Activated CD8-positive, alpha-beta T cell treated with anti-CD3 and anti-CD28 coated beads, Interleukin-2, amount 10 ng/mL, durations not matched to agents 7 days and 5 days (primary cell): ENCODE data around the gene CRABP2. TPM values are rescaled to one million over a fixed set of nuclear protein-coding genes. Genes with fewer than 3 reads are reported as not detected.

Experiments used
- ATAC-seq: fragments of 150-1000 bp; cut with Tn5 transposase; one replicate; pipeline ENCODE4 v1.10.0; 2021; ENCODE audit warnings: moderate library complexity
- CTCF ChIA-PET: fragments of 350-600 bp; sonication (Branson Sonifier 250); formaldehyde crosslinking; loops from one replicate; lab custom pipeline; 2021; ENCODE audit warnings: antibody characterized with exemption; lab: Charles Lee
- POLR2A ChIA-PET: fragments of 350-600 bp; sonication (Branson Sonifier 250); formaldehyde crosslinking; loops from one replicate; lab custom pipeline; 2021; ENCODE audit warnings: antibody characterized with exemption; lab: Charles Lee
- DNase-seq: peaks from one replicate; pipeline ENCODE4 v3.0.0-alpha.2; 2020
- H3K27ac Mint-ChIP-seq: one replicate; pipeline ENCODE4 v1.8.0; 2021; ENCODE audit warnings: mild to moderate bottlenecking, mixed read lengths
- H3K27me3 Mint-ChIP-seq: one replicate; pipeline ENCODE4 v1.8.0; 2021; ENCODE audit warnings: low read depth, mixed read lengths
- H3K36me3 Mint-ChIP-seq: one replicate; pipeline ENCODE4 v1.8.0; 2021; ENCODE audit warnings: low read depth, mixed read lengths
- H3K4me1 Mint-ChIP-seq: one replicate; pipeline ENCODE4 v1.8.0; 2021; ENCODE audit warnings: low read depth, mixed read lengths
- H3K4me3 Mint-ChIP-seq: one replicate; pipeline ENCODE4 v1.8.0; 2021; ENCODE audit warnings: mild to moderate bottlenecking, mixed read lengths
- H3K9me3 Mint-ChIP-seq: one replicate; pipeline ENCODE4 v1.8.0; 2022; ENCODE audit warnings: mixed read lengths; ENCODE audit not compliant: insufficient read depth
- total RNA-seq, 2 experiments: library from RNA; stranded (reverse); gene quantifications; one replicate each; pipeline ENCODE4 v1.2.3, GENCODE V29; 2021

The CRABP2 gene
- 1 to 10 TPM; 1.3 to 1.9 TPM for total RNA-seq

GRCh38 chr1:156705321-156705917 is at the start of gene CRABP2:
CRABP2 (minus strand) TSS chr1:156705583; CDS start chr1:156705446, 137 bp downstream.
- no peak within 1 kb of the TSS for H3K27ac Mint-ChIP-seq
- peaks cover 35% of the 10 kb centered on the region for H3K4me1 Mint-ChIP-seq
- ChIA-PET POLR2A (interaction anchor here (1.0 to 2.4 kb wide), 4 partner anchors 16 to 54 kb away, joined by 3 to 9 read pairs (median 6); partner anchors contain the start of genes ISG20L2 and METTL25B), CTCF (interaction anchor here (0.8 to 17.4 kb wide), 21 partner anchors 10 to 422 kb away, joined by 3 to 311 read pairs (median 12); partner anchors contain the start of genes HAPLN2, INSRR, ISG20L2 and METTL25B)
- ATAC-seq (peak; percentile 28), DNase-seq (peak; percentile 30)
- peak within 1 kb of the TSS; percentile 71 for H3K4me3 Mint-ChIP-seq
- H3K36me3 Mint-ChIP-seq = no peaks in the 10 kb centered on the region
- no peaks in the 10 kb centered on the region for H3K9me3 Mint-ChIP-seq
- H3K27me3 Mint-ChIP-seq = peaks cover 33% of the 10 kb centered on the region

- POLR2A ChIA-PET = no interaction called here
- H3K4me3 Mint-ChIP-seq = no peak overlapping the region
- DNase-seq (no peak), ATAC-seq (no peak)
- CTCF ChIA-PET = interaction anchor here (3.9 kb wide), 1 partner anchor 28 kb away, joined by 35 read pairs; no protein-coding TSS in a partner anchor
- H3K4me1 Mint-ChIP-seq = peaks cover 20% of the 10 kb centered on the region
- no peaks in the 10 kb centered on the region for H3K27me3 Mint-ChIP-seq
- H3K9me3 Mint-ChIP-seq = no peaks in the 10 kb centered on the region
- peaks cover 17% of the 10 kb centered on the region for H3K36me3 Mint-ChIP-seq
- H3K27ac Mint-ChIP-seq = no peak overlapping the region
These were observed 48.8 kb upstream of the CRABP2 start for GRCh38 chr1:156754219-156754618.

GRCh38 chr1:156752843-156753482 is 47.6 kb upstream of the CRABP2 start:
- H3K27me3 Mint-ChIP-seq = no peaks in the 10 kb centered on the region
- peaks cover 28% of the 10 kb centered on the region for H3K36me3 Mint-ChIP-seq
- H3K4me3 Mint-ChIP-seq = peak overlapping the region; percentile 96
- no peak for ATAC-seq
- ChIA-PET CTCF (interaction anchor here (0.9 to 4.5 kb wide), 10 partner anchors 12 to 138 kb away, joined by 3 to 90 read pairs (median 6); partner anchors contain the start of genes ISG20L2, METTL25B, MRPL24 and NTRK1), POLR2A (interaction anchor here (1.6 to 4.1 kb wide), 4 partner anchors 8 to 25 kb away, joined by 4 to 61 read pairs (median 34); partner anchors contain the start of genes ISG20L2, METTL25B, MRPL24 and PRCC)
- no peak for DNase-seq
- peak overlapping the region; percentile 62 for H3K27ac Mint-ChIP-seq
- no peaks in the 10 kb centered on the region for H3K9me3 Mint-ChIP-seq
- peaks cover 28% of the 10 kb centered on the region for H3K4me1 Mint-ChIP-seq

GRCh38 chr1:156751757-156752481 is 46.5 kb upstream of the CRABP2 start:
- ChIA-PET POLR2A (interaction anchor here (0.6 to 4.1 kb wide), 9 partner anchors 9 to 109 kb away, joined by 3 to 61 read pairs (median 4); partner anchors contain the start of genes ISG20L2, METTL25B, MRPL24 and PRCC), CTCF (interaction anchor here (0.7 to 4.5 kb wide), 14 partner anchors 11 to 139 kb away, joined by 3 to 90 read pairs (median 5); partner anchors contain the start of genes ISG20L2, METTL25B, MRPL24 and NTRK1)
- Mint-ChIP-seq H3K9me3 (no peaks in the 10 kb centered on the region), H3K4me1 (peaks cover 38% of the 10 kb centered on the region), H3K36me3 (peaks cover 33% of the 10 kb centered on the region), H3K27ac (peak overlapping the region; percentile 96), H3K27me3 (no peaks in the 10 kb centered on the region), H3K4me3 (peak overlapping the region; percentile 96)
- DNase-seq (peak; percentile 98), ATAC-seq (peak; percentile 83)

- ChIA-PET POLR2A (interaction anchor here (0.8 to 4.1 kb wide), 8 partner anchors 10 to 110 kb away, joined by 3 to 61 read pairs (median 5); partner anchors contain the start of genes ISG20L2, METTL25B, MRPL24 and PRCC), CTCF (interaction anchor here (1.5 to 4.5 kb wide), 6 partner anchors 10 to 109 kb away, joined by 3 to 90 read pairs (median 8); partner anchors contain the start of genes ISG20L2, METTL25B, MRPL24 and NTRK1)
- H3K4me3 Mint-ChIP-seq = peak within 1 kb of the TSS; percentile 96
- no peak for ATAC-seq
- H3K4me1 Mint-ChIP-seq = peaks cover 43% of the 10 kb centered on the region
- no peaks in the 10 kb centered on the region for H3K27me3 Mint-ChIP-seq
- peak within 1 kb of the TSS; percentile 96 for H3K27ac Mint-ChIP-seq
- no peaks in the 10 kb centered on the region for H3K9me3 Mint-ChIP-seq
- H3K36me3 Mint-ChIP-seq = peaks cover 35% of the 10 kb centered on the region
- no peak for DNase-seq
These were observed 46.0 kb upstream of the CRABP2 start, which contains the start of gene HDGF for GRCh38 chr1:156751451-156751756. HDGF (minus strand) TSS chr1:156751675; CDS start chr1:156751429, 246 bp downstream.

GRCh38 chr1:156750711-156751450 is 45.5 kb upstream of the CRABP2 start:
- ATAC-seq (peak; percentile 19), DNase-seq (peak; percentile 49)
- peaks cover 48% of the 10 kb centered on the region for H3K4me1 Mint-ChIP-seq
- no peaks in the 10 kb centered on the region for H3K27me3 Mint-ChIP-seq
- POLR2A ChIA-PET = interaction anchor here (0.5 to 4.1 kb wide), 9 partner anchors 9 to 110 kb away, joined by 3 to 61 read pairs (median 4); partner anchors contain the start of genes ISG20L2, METTL25B, MRPL24 and PRCC
- peak overlapping the region; percentile 96 for H3K27ac Mint-ChIP-seq
- peaks cover 36% of the 10 kb centered on the region for H3K36me3 Mint-ChIP-seq
- CTCF ChIA-PET = interaction anchor here (1.0 to 4.5 kb wide), 8 partner anchors 10 to 109 kb away, joined by 3 to 90 read pairs (median 6); partner anchors contain the start of genes ISG20L2, METTL25B, MRPL24 and NTRK1
- no peaks in the 10 kb centered on the region for H3K9me3 Mint-ChIP-seq
- peak overlapping the region; percentile 95 for H3K4me3 Mint-ChIP-seq

GRCh38 chr1:156750191-156750672 is 44.8 kb upstream of the CRABP2 start:
- DNase-seq (peak; percentile 39), ATAC-seq (no peak)
- CTCF ChIA-PET = interaction anchor here (1.0 to 4.5 kb wide), 7 partner anchors 9 to 88 kb away, joined by 3 to 90 read pairs (median 4); partner anchors contain the start of genes ISG20L2, METTL25B, MRPL24 and PRCC
- peaks cover 43% of the 10 kb centered on the region for H3K36me3 Mint-ChIP-seq
- no peaks in the 10 kb centered on the region for H3K27me3 Mint-ChIP-seq
- H3K4me3 Mint-ChIP-seq = peak overlapping the region; percentile 95
- H3K9me3 Mint-ChIP-seq = no peaks in the 10 kb centered on the region
- H3K4me1 Mint-ChIP-seq = peaks cover 55% of the 10 kb centered on the region
- H3K27ac Mint-ChIP-seq = peak overlapping the region; percentile 96
- POLR2A ChIA-PET = interaction anchor here (0.5 to 4.1 kb wide), 5 partner anchors 8 to 55 kb away, joined by 4 to 61 read pairs (median 26); partner anchors contain the start of genes ISG20L2, METTL25B, MRPL24 and PRCC

- Mint-ChIP-seq H3K27me3 (no peaks in the 10 kb centered on the region), H3K36me3 (peaks cover 49% of the 10 kb centered on the region)
These were observed 44.2 kb upstream of the CRABP2 start for GRCh38 chr1:156749419-156750118.

GRCh38 chr1:156748670-156749418 is 43.5 kb upstream of the CRABP2 start:
- Mint-ChIP-seq H3K27ac (peak overlapping the region; percentile 96), H3K4me1 (peaks cover 65% of the 10 kb centered on the region), H3K4me3 (peak overlapping the region; percentile 95), H3K27me3 (no peaks in the 10 kb centered on the region), H3K36me3 (peaks cover 54% of the 10 kb centered on the region), H3K9me3 (no peaks in the 10 kb centered on the region)
- ChIA-PET POLR2A (interaction anchor here (1.9 to 4.1 kb wide), 3 partner anchors 20 to 21 kb away, joined by 6 to 61 read pairs (median 8); partner anchors contain the start of genes ISG20L2 and METTL25B), CTCF (interaction anchor here (2.1 to 4.5 kb wide), 2 partner anchors 21 to 23 kb away, joined by 31 to 90 read pairs; partner anchors contain the start of genes ISG20L2 and METTL25B)
- no peak for ATAC-seq
- DNase-seq = no peak

More at GRCh38 chr1:156749419-156750118, 44.2 kb upstream of the CRABP2 start:
- DNase-seq (no peak), ATAC-seq (no peak)
- peak overlapping the region; percentile 96 for H3K27ac Mint-ChIP-seq
- POLR2A ChIA-PET = interaction anchor here (0.9 to 4.1 kb wide), 2 partner anchors 8 to 21 kb away, joined by 4 to 61 read pairs; partner anchors contain the start of genes ISG20L2, METTL25B and MRPL24
- CTCF ChIA-PET = interaction anchor here (1.0 to 4.5 kb wide), 5 partner anchors 8 to 89 kb away, joined by 3 to 90 read pairs (median 8); partner anchors contain the start of genes ISG20L2, METTL25B, MRPL24 and PRCC
- H3K4me1 Mint-ChIP-seq = peaks cover 61% of the 10 kb centered on the region
- peak overlapping the region; percentile 95 for H3K4me3 Mint-ChIP-seq
- H3K9me3 Mint-ChIP-seq = no peaks in the 10 kb centered on the region
